CD8-positive, alpha-beta memory T cell (primary cell): Measurements from ENCODE around the gene COX10. TPM values are rescaled to one million over a fixed set of nuclear protein-coding genes. Genes with fewer than 3 reads are reported as not detected.
"Not testable (repeated sequence)": the region's sequence is repeated elsewhere in the genome, so short reads cannot be mapped to it uniquely, and the experiment has no call there.

Experiments used
- CTCF ChIA-PET: fragments of 350-600 bp; sonication (Branson Sonifier 250); formaldehyde crosslinking; loops from one replicate; lab custom pipeline; 2021; ENCODE audit warnings: antibody characterized with exemption; lab: Charles Lee
- POLR2A ChIA-PET: fragments of 350-600 bp; sonication (Branson Sonifier 250); formaldehyde crosslinking; loops from one replicate; lab custom pipeline; 2021; ENCODE audit warnings: antibody characterized with exemption; lab: Charles Lee
- DNase-seq, 5 donors: peaks; one replicate each; pipeline versions ENCODE4 v3.0.0 to v3.0.0-alpha.2; 2020 to 2022; ENCODE audit warnings: mixed read lengths in 1 of 5
- H3K27ac ChIP-seq: one replicate; pipeline ENCODE4 v1.7.0; 2013; ENCODE audit warnings: low read depth, mild to moderate bottlenecking, low read length, moderate library complexity
- H3K27me3 ChIP-seq: 2 replicates; pipeline ENCODE4 v1.7.0; 2013; ENCODE audit warnings: low read length, mild to moderate bottlenecking; ENCODE audit not compliant: insufficient read depth, poor library complexity, severe bottlenecking
- H3K36me3 ChIP-seq: 2 replicates; pipeline ENCODE4 v1.7.0; 2013; ENCODE audit warnings: mild to moderate bottlenecking, low read length, moderate library complexity; ENCODE audit not compliant: insufficient read depth
- H3K4me1 ChIP-seq: 2 replicates; pipeline ENCODE4 v1.7.0; 2013; ENCODE audit warnings: mild to moderate bottlenecking, low read length, moderate library complexity; ENCODE audit not compliant: insufficient read depth
- H3K4me3 ChIP-seq: 2 replicates; pipeline ENCODE4 v1.7.0; 2013; ENCODE audit warnings: mild to moderate bottlenecking, low read length
- H3K9me3 ChIP-seq: 2 replicates; pipeline ENCODE4 v1.7.0; 2013; ENCODE audit warnings: mild to moderate bottlenecking, low read length
- H3K27ac Mint-ChIP-seq, 8 donors: one replicate each; pipeline ENCODE4 v1.8.0; 2020 to 2021; ENCODE audit warnings: mixed read lengths in 8 of 8, mild to moderate bottlenecking in 6 of 8, inconsistent platforms in 3 of 8, moderate library complexity in 3 of 8
- H3K27me3 Mint-ChIP-seq, 2 donors: one replicate each; pipeline ENCODE4 v1.8.0; 2020 to 2021; ENCODE audit warnings: mixed read lengths in 2 of 2, mild to moderate bottlenecking in 1 of 2, moderate library complexity in 1 of 2
- H3K36me3 Mint-ChIP-seq, 3 donors: one replicate each; pipeline ENCODE4 v1.8.0; 2020 to 2021; ENCODE audit warnings: mixed read lengths in 3 of 3, inconsistent platforms in 1 of 3, mild to moderate bottlenecking in 1 of 3
- H3K4me1 Mint-ChIP-seq, 3 donors: one replicate each; pipeline ENCODE4 v1.8.0; 2020 to 2021; ENCODE audit warnings: mixed read lengths in 3 of 3, inconsistent platforms in 1 of 3, mild to moderate bottlenecking in 1 of 3
- H3K4me3 Mint-ChIP-seq, 7 donors: one replicate each; pipeline ENCODE4 v1.8.0; 2020 to 2021; ENCODE audit warnings: mixed read lengths in 7 of 7, mild to moderate bottlenecking in 6 of 7, moderate library complexity in 4 of 7, inconsistent platforms in 2 of 7
- H3K9me3 Mint-ChIP-seq, 5 donors: one replicate each; pipeline ENCODE4 v1.8.0; 2020 to 2022; ENCODE audit warnings: mixed read lengths in 5 of 5, mild to moderate bottlenecking in 3 of 5, moderate library complexity in 2 of 5, inconsistent platforms in 1 of 5
- polyA plus RNA-seq: library from polyadenylated mRNA; unstranded; fragments of 300-500 nt; fragmentation: Illumina TruSeq; gene quantifications from one replicate; pipeline ENCODE4 v1.2.3, GENCODE V29; 2021
- total RNA-seq, 2 experiments: library from RNA; stranded (reverse); gene quantifications; one replicate each; pipeline ENCODE4 v1.2.3, GENCODE V29; 2021

Gene COX10
- total and polyA plus RNA-seq, 3 experiments from 2014 or later: 19.9 to 30.9 (median 30.4) TPM

GRCh38 chr17:14227052-14227451, 157.7 kb downstream of the COX10 start:
- Histone ChIP-seq H3K9me3 (no peaks in the 10 kb centered on the region), H3K4me3 (no peak overlapping the region), H3K4me1 (no peaks in the 10 kb centered on the region), H3K27ac (no peak overlapping the region), H3K27me3 (no peaks in the 10 kb centered on the region), H3K36me3 (no peaks in the 10 kb centered on the region)
- CTCF ChIA-PET: no interaction called here
- Mint-ChIP-seq H3K27me3 (no peaks in the 10 kb centered on the region), H3K27ac (no peak overlapping the region), H3K9me3 (no peaks in the 10 kb centered on the region), H3K4me3 (no peak overlapping the region), H3K36me3 (peaks cover 0 to 9% (median 9%) of the 10 kb centered on the region in 3 donors), H3K4me1 (no peaks in the 10 kb centered on the region)
- no peak for DNase-seq
- POLR2A ChIA-PET: no interaction called here

DNA sequence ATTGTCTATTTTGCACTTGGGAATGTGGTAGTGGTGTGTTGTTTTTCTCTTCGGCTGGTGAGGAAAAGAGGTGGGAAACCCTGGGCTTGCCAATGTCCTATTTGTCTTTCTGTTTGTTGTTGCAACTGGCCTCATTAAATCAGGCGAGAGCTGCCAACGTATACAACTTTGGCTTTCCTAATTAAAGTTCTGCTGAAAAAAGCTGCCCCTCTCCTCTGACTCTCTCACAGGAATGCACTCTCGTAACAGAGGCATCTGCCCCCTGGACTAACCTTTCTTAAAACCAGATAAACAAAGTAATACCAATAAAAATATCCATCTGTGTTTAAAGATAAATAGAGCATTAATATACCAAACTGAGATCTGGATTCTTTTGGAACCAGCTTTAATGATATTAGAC, 159.6 kb downstream of the COX10 start:
- Histone ChIP-seq H3K27me3 (no peaks in the 10 kb centered on the region), H3K27ac (no peak overlapping the region), H3K9me3 (no peaks in the 10 kb centered on the region), H3K36me3 (no peaks in the 10 kb centered on the region), H3K4me1 (no peaks in the 10 kb centered on the region), H3K4me3 (no peak overlapping the region)
- Mint-ChIP-seq H3K36me3 (peaks cover 0 to 9% (median 7%) of the 10 kb centered on the region in 3 donors), H3K4me1 (no peaks in the 10 kb centered on the region), H3K27me3 (no peaks in the 10 kb centered on the region), H3K9me3 (no peaks in the 10 kb centered on the region), H3K4me3 (no peak overlapping the region), H3K27ac (peak overlapping the region in 1 of 8 donors; percentile 38)
- CTCF ChIA-PET: no interaction called here
- DNase-seq: no peak
- POLR2A ChIA-PET: no interaction called here

- H3K27ac Mint-ChIP-seq, H3K4me1 Mint-ChIP-seq, DNase-seq, POLR2A ChIA-PET, H3K9me3 ChIP-seq, H3K4me3 ChIP-seq, H3K27ac ChIP-seq, H3K36me3 ChIP-seq, H3K4me1 ChIP-seq, H3K27me3 ChIP-seq, H3K9me3 Mint-ChIP-seq, H3K27me3 Mint-ChIP-seq, H3K4me3 Mint-ChIP-seq, CTCF ChIA-PET, H3K36me3 Mint-ChIP-seq: not testable (repeated sequence)
Measured at GRCh38 chr17:14231187-14231586, 161.9 kb downstream of the COX10 start.

- DNase-seq, H3K27me3 Mint-ChIP-seq, H3K4me3 ChIP-seq, H3K9me3 Mint-ChIP-seq, POLR2A ChIA-PET, H3K27ac ChIP-seq, H3K4me3 Mint-ChIP-seq, H3K36me3 Mint-ChIP-seq, H3K27me3 ChIP-seq, H3K27ac Mint-ChIP-seq, H3K9me3 ChIP-seq, H3K4me1 Mint-ChIP-seq, H3K4me1 ChIP-seq, H3K36me3 ChIP-seq, CTCF ChIA-PET: not testable (repeated sequence)
Measured at GRCh38 chr17:14235047-14235446, 165.7 kb downstream of the COX10 start.

DNA sequence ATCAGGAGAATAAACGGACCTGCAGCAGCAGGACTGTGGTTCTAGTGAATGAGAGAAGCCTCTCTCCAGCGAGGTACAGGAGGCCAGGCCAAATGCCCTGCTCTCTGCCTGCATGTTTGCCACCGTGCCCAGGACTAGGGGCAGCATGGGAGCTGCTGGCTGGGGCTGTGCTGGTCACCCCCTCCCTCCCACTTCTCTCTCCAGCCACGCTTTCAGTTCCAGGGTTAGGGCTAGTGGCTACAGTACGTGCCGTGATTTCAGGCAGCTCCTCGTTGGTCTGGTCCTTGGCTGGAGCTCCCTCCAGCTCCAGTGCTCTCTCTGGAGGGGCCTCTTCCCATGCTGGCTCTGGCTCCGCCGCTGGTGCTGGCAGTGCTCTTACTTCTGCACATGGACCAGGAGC, 166.7 kb downstream of the COX10 start:
- H3K36me3 ChIP-seq, DNase-seq, CTCF ChIA-PET, H3K9me3 Mint-ChIP-seq, H3K36me3 Mint-ChIP-seq, H3K4me1 ChIP-seq, H3K27ac ChIP-seq, H3K4me1 Mint-ChIP-seq, H3K27me3 ChIP-seq, H3K27ac Mint-ChIP-seq, H3K27me3 Mint-ChIP-seq, H3K4me3 Mint-ChIP-seq, H3K4me3 ChIP-seq, POLR2A ChIA-PET, H3K9me3 ChIP-seq: not testable (repeated sequence)

DNA sequence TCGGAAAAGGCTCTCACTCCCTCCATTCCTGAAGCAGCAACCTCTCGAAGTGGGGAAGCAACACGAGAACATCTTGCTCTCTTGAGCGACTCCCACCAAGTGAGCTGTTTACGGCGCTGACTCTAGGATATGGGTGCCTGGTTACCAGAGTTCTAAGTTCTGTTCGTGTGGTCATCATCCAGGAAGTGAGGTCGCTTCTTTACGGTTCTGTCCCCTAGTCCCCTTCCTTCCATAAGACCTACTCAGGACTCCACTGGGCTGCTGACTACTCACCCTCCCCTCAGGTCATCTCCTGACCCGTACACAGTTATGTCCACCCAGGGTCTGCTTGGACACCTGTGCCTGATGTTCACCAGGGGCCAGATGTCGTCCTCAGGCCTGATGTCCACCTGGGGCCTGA, 167.5 kb downstream of the COX10 start, which contains the start of gene CDRT15:
Gene CDRT15 (minus strand): TSS at position 101 of the 400 bp plus-strand sequence. CDS start 29 bp downstream, at position 72.
- H3K4me3 ChIP-seq, H3K27me3 Mint-ChIP-seq, H3K4me3 Mint-ChIP-seq, H3K36me3 ChIP-seq, CTCF ChIA-PET, H3K9me3 ChIP-seq, H3K27me3 ChIP-seq, H3K36me3 Mint-ChIP-seq, POLR2A ChIA-PET, H3K4me1 Mint-ChIP-seq, DNase-seq, H3K4me1 ChIP-seq, H3K9me3 Mint-ChIP-seq, H3K27ac Mint-ChIP-seq, H3K27ac ChIP-seq: not testable (repeated sequence)

DNA sequence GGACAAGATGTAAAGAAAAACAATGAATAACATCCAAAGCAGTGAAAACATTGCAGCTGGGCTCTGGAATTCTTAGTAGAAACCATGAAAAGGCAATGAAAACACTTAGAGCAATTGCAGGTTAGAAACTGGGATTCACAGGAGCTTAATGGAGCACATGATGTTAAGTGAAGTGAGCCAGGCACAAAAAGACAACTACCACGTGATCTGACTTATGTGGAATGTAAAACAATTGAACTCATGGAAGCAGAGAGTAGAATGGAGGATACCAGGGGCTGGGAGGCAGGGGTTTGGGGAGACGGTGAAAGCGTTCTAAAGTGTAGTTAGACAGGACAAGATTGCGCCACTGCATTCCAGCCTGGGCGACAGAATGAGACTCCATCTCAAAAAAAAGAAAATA, 170.0 kb downstream of the COX10 start:
- H3K9me3 Mint-ChIP-seq, H3K4me3 Mint-ChIP-seq, POLR2A ChIA-PET: not testable (repeated sequence)

DNA sequence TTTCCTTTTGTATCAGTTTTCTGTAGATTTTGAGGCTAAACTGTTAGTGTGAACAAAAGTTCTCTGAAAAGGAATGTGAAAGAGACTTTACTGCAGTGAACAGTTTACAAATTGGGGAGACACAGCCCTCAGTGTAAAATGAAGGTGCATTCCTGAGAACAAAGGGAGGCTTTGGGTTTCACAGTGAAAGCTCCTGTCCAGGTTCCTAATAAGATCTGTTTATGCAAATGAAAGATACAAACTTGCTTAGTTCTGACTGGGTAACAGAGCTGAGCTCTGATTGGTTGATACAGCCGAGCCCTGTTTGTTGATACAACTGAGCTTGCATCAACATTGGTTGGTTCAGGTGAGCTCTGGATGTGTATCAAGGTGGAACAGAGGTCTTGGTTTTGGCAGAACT, 175.7 kb downstream of the COX10 start:
- ChIA-PET CTCF (interaction anchor here (2.1 kb wide), 1 partner anchor 12 kb away, joined by 4 read pairs; no protein-coding TSS in a partner anchor), POLR2A (no interaction called here)
- Histone ChIP-seq H3K9me3 (no peaks in the 10 kb centered on the region), H3K4me3 (no peak overlapping the region), H3K27ac (no peak overlapping the region), H3K36me3 (no peaks in the 10 kb centered on the region), H3K4me1 (no peaks in the 10 kb centered on the region), H3K27me3 (no peaks in the 10 kb centered on the region)
- Mint-ChIP-seq H3K4me1 (no peaks in the 10 kb centered on the region), H3K27ac (no peak overlapping the region), H3K9me3 (no peaks in the 10 kb centered on the region), H3K4me3 (no peak overlapping the region), H3K27me3 (peaks cover 3 to 12% of the 10 kb centered on the region in 2 donors), H3K36me3 (no peaks in the 10 kb centered on the region)
- DNase-seq: no peak

More for the DNA sequence above, 170.0 kb downstream of the COX10 start:
- H3K36me3 Mint-ChIP-seq, H3K27ac ChIP-seq, H3K9me3 ChIP-seq, H3K36me3 ChIP-seq, H3K27me3 ChIP-seq, H3K27ac Mint-ChIP-seq, H3K27me3 Mint-ChIP-seq, H3K4me1 ChIP-seq, CTCF ChIA-PET, H3K4me3 ChIP-seq, H3K4me1 Mint-ChIP-seq, DNase-seq: not testable (repeated sequence)

GRCh38 chr17:14245629-14246028, 176.3 kb downstream of the COX10 start:
- ChIA-PET POLR2A (no interaction called here), CTCF (interaction anchor here (2.1 kb wide), 1 partner anchor 11 kb away, joined by 4 read pairs; no protein-coding TSS in a partner anchor)
- peaks cover 3 to 12% of the 10 kb centered on the region in 2 donors for H3K27me3 Mint-ChIP-seq
- no peak for DNase-seq
- Histone ChIP-seq H3K36me3 (no peaks in the 10 kb centered on the region), H3K4me3 (no peak overlapping the region), H3K27me3 (no peaks in the 10 kb centered on the region), H3K27ac (no peak overlapping the region), H3K4me1 (no peaks in the 10 kb centered on the region), H3K9me3 (no peaks in the 10 kb centered on the region)
- H3K36me3 Mint-ChIP-seq: no peaks in the 10 kb centered on the region
- H3K27ac Mint-ChIP-seq: no peak overlapping the region
- no peaks in the 10 kb centered on the region for H3K4me1 Mint-ChIP-seq
- H3K4me3 Mint-ChIP-seq: no peak overlapping the region
- H3K9me3 Mint-ChIP-seq: no peaks in the 10 kb centered on the region
